Measurements from ENCODE around the gene ATG101. TPM values are rescaled to one million over a fixed set of nuclear protein-coding genes. Genes with fewer than 3 reads are reported as not detected.

Gene ATG101
- total and polyA plus RNA-seq, 2 of the 8 experiments (the other 6 are each of a cell fraction or from before 2014, with no cell fraction given) = 49.8 to 55.9 TPM

- TF ChIP-seq SRF (IDR thresholded peaks at IDR 0.05; ENCODE audit: low read depth, low read length) (no peak), GTF2F1 (IDR thresholded peaks at IDR 0.05; ENCODE audit: borderline replicate concordance, low read depth, low read length) (no peak), SIN3A (conservative IDR thresholded peaks at IDR 0.05 in 1 of 2, IDR thresholded peaks at IDR 0.05 in 1 of 2; ENCODE audit: low read depth in 1 of 2, low read length in 2 of 2) (no peak), POLR2A (IDR thresholded peaks at IDR 0.05; ENCODE audit: control extremely low read depth in 1 of 2, low read depth in 2 of 2, low read length in 2 of 2) (no peak), TEAD4 (IDR thresholded peaks at IDR 0.05; ENCODE audit: low read depth, low read length) (no peak), TAF1 (IDR thresholded peaks at IDR 0.05; ENCODE audit: low read depth, low read length) (no peak), SAP30 (IDR thresholded peaks at IDR 0.05; ENCODE audit: insufficient read depth, insufficient replicate concordance, low read length) (no peak), ZNF274 (IDR thresholded peaks at IDR 0.05; ENCODE audit: borderline replicate concordance, extremely low read depth, low read length) (no peak), CHD2 (IDR thresholded peaks at IDR 0.05; ENCODE audit: low read length) (peak; percentile 39; the same call in 1 of the 2 replicates), CHD1 (IDR thresholded peaks at IDR 0.05; ENCODE audit: low read depth, low read length) (no peak), TBP (IDR thresholded peaks at IDR 0.05; ENCODE audit: low read depth, low read length) (no peak), HDAC6 (IDR thresholded peaks at IDR 0.05; ENCODE audit: low read depth, low read length) (no peak), EGR1 (IDR thresholded peaks at IDR 0.05; ENCODE audit: borderline replicate concordance, low read depth, low read length) (no peak; the same call in 1 of the 2 replicates), NANOG (IDR thresholded peaks at IDR 0.05; ENCODE audit: insufficient read depth, low read depth, low read length, poor library complexity, severe bottlenecking) (no peak), RAD21 (IDR thresholded peaks at IDR 0.05 in 1 of 2, conservative IDR thresholded peaks at IDR 0.05 in 1 of 2; ENCODE audit: low read depth in 2 of 2, low read length in 2 of 2) (peak; percentile 86 to 89), CREB1 (IDR thresholded peaks at IDR 0.05) (peak; percentile 72), BACH1 (IDR thresholded peaks at IDR 0.05; ENCODE audit: low read length) (no peak), SUZ12 (IDR thresholded peaks at IDR 0.05; ENCODE audit: low read length) (0 out of 2 replicates have a peak, but pooled peaks have one; percentile 24), GABPA (IDR thresholded peaks at IDR 0.05; ENCODE audit: borderline replicate concordance, insufficient read depth, low read length) (no peak), POLR2AphosphoS5 (IDR thresholded peaks at IDR 0.05; ENCODE audit: low read depth, low read length) (no peak), KDM5A (IDR thresholded peaks at IDR 0.05; ENCODE audit: low read length) (no peak), YY1 (IDR thresholded peaks at IDR 0.05; ENCODE audit: low read depth, low read length) (no peak), FOSL1 (IDR thresholded peaks at IDR 0.05; ENCODE audit: insufficient read depth, low read depth, low read length) (no peak), TCF12 (IDR thresholded peaks at IDR 0.05; ENCODE audit: low read depth, low read length) (no peak)
These were observed 46.4 kb upstream of the ATG101 start (continued) for GRCh38 chr12:52023182-52023975.

All from H1 (cell line).